Gastrocnemius medialis (tissue), 4 donors: ENCODE results near the gene METTL17. TPM values are rescaled to one million over a fixed set of nuclear protein-coding genes. Genes with fewer than 3 reads are reported as not detected.

ENCODE experiments used
- ATAC-seq, 2 donors: fragments of 150-250 bp; one replicate each; pipeline ENCODE4 v1.9.1; 2016
- DNase-seq, 2 donors: peaks; one replicate each; pipeline ENCODE4 v3.0.0-alpha.2; 2019
- H3K27ac ChIP-seq, 4 donors: fragments of 200-600 bp; sonication (generic); 1 replicate in 1 of 4; 2 replicates in 3 of 4; pipeline ENCODE4 v1.5.1; 2016 to 2018; ENCODE audit warnings: mild to moderate bottlenecking in 2 of 4, moderate library complexity in 1 of 4
- H3K27me3 ChIP-seq, 3 donors: fragments of 200-600 bp; sonication (generic) in 2 of 3; 1 replicate in 1 of 3; 2 replicates in 2 of 3; pipeline versions ENCODE4 v1.5.1 to v1.6.0; 2016 to 2019; ENCODE audit warnings: mild to moderate bottlenecking in 1 of 3, moderate library complexity in 1 of 3
- H3K36me3 ChIP-seq, 2 donors: fragments of 200-600 bp; sonication (generic) in 1 of 2; one replicate each; pipeline ENCODE4 v1.5.1; 2017 to 2018
- H3K4me1 ChIP-seq, 2 donors: fragments of 200-600 bp; sonication (generic) in 1 of 2; one replicate each; pipeline ENCODE4 v1.5.1; 2016 to 2017; ENCODE audit warnings: mild to moderate bottlenecking in 2 of 2
- H3K4me3 ChIP-seq, 4 donors: fragments of 200-600 bp; sonication (generic) in 3 of 4; 1 replicate in 1 of 4; 2 replicates in 3 of 4; pipeline ENCODE4 v1.5.1; 2016 to 2019; ENCODE audit warnings: mild to moderate bottlenecking in 2 of 4
- H3K9me3 ChIP-seq, 3 donors: fragments of 200-600 bp; sonication (generic) in 2 of 3; 1 replicate in 1 of 3; 2 replicates in 2 of 3; pipeline ENCODE4 v1.5.1; 2016 to 2019
- CTCF ChIP-seq, 5 experiments: fragments of 450-650 bp in 3 of 5; fragments of 200-600 bp in 2 of 5; sonication (generic) in 2 of 5; IDR thresholded peaks in 4 of 5; conservative IDR thresholded peaks in 1 of 5; 1 replicate in 4 of 5; 2 replicates in 1 of 5; pipeline ENCODE4 v1.5.1; 2016 to 2019; ENCODE audit warnings: antibody characterized with exemption in 5 of 5, mild to moderate bottlenecking in 3 of 5, moderate library complexity in 3 of 5
- POLR2A ChIP-seq, 2 donors: fragments of 450-650 bp; IDR thresholded peaks; one replicate each; pipeline ENCODE4 v1.6.1; 2017; ENCODE audit warnings: antibody characterized with exemption in 2 of 2, mild to moderate bottlenecking in 2 of 2, moderate library complexity in 2 of 2
- in situ Hi-C, 4 donors: fragments of 200-750 bp; cut with MboI; loops; one replicate each; pipeline versions ENCODE4 v1.15.0 to v1.8.0; 2017; ENCODE audit warnings: low sequenced_read_pairs in 4 of 4
- intact Hi-C: fragments of 100-400 bp; cut with DNase I; formaldehyde crosslinking; loops from one replicate; pipeline ENCODE4 v1.15.1; 2023; ENCODE audit warnings: low total_unique reads
- total RNA-seq, 4 donors: library from RNA; depleted of rRNA; stranded (reverse); fragments of >200 nt; gene quantifications; one replicate each; pipeline versions ENCODE4 v1.1.0 to v1.2.3, GENCODE V29; 2016

The METTL17 gene
- total RNA-seq, 4 donors from 2014 or later, result 33.9 to 69.5 (median 50.8) TPM

- no peak for TF ChIP-seq CTCF (IDR thresholded peaks at IDR 0.05 in 4 of 5, conservative IDR thresholded peaks at IDR 0.05 in 1 of 5)
- no peak for TF ChIP-seq POLR2A (IDR thresholded peaks at IDR 0.05)
- ATAC-seq, result no peak
- H3K36me3 ChIP-seq, result peaks cover 0 to 55% of the 10 kb centered on the region in 2 donors
- in situ Hi-C loops, result loop anchor here (10.0 kb wide), 2 partner anchors 78 to 88 kb away; partner anchors contain the start of genes TMEM253 (in 2 of the 4) and ZNF219 (in 2 of the 4)
- peaks cover 60 to 75% of the 10 kb centered on the region in 2 donors for H3K4me1 ChIP-seq
- H3K9me3 ChIP-seq, result no peaks in the 10 kb centered on the region
- H3K4me3 ChIP-seq, result no peak overlapping the region
- H3K27me3 ChIP-seq, result no peaks in the 10 kb centered on the region
- intact Hi-C loops, result no loop called here
- H3K27ac ChIP-seq, result peak overlapping the region; percentile 97 to 100 (median 100)
- DNase-seq, result no peak
These were observed 26.8 kb downstream of the METTL17 start for GRCh38 chr14:21016413-21017190.

- H3K4me3 ChIP-seq, result no peak overlapping the region
- DNase-seq (no peak), ATAC-seq (no peak)
- peak overlapping the region; percentile 97 to 100 (median 100) for H3K27ac ChIP-seq
- TF ChIP-seq POLR2A (IDR thresholded peaks at IDR 0.05) (no peak), CTCF (IDR thresholded peaks at IDR 0.05 in 4 of 5, conservative IDR thresholded peaks at IDR 0.05 in 1 of 5) (no peak)
- in situ Hi-C loops (loop anchor here (10.0 kb wide), 2 partner anchors 77 to 87 kb away; partner anchors contain the start of genes TMEM253 (in 2 of the 4) and ZNF219 (in 2 of the 4)), intact Hi-C loops (no loop called here)
- H3K9me3 ChIP-seq, result no peaks in the 10 kb centered on the region
- H3K4me1 ChIP-seq, result peaks cover 70 to 86% of the 10 kb centered on the region in 2 donors
- no peaks in the 10 kb centered on the region for H3K27me3 ChIP-seq
- peaks cover 0 to 66% of the 10 kb centered on the region in 2 donors for H3K36me3 ChIP-seq
These were observed 27.9 kb downstream of the METTL17 start for GRCh38 chr14:21017528-21018245.

GRCh38 chr14:21018286-21018685, 28.5 kb downstream of the METTL17 start:
- H3K36me3 ChIP-seq, result peaks cover 0 to 72% of the 10 kb centered on the region in 2 donors
- DNase-seq (peak in 1 of 2 donors; percentile 50), ATAC-seq (no peak)
- no peaks in the 10 kb centered on the region for H3K27me3 ChIP-seq
- H3K4me1 ChIP-seq, result peaks cover 76 to 92% of the 10 kb centered on the region in 2 donors
- peak overlapping the region; percentile 97 to 100 (median 100) for H3K27ac ChIP-seq
- in situ Hi-C loops, result loop anchor here (10.0 kb wide), 2 partner anchors 77 to 87 kb away; partner anchors contain the start of genes TMEM253 (in 2 of the 4) and ZNF219 (in 2 of the 4)
- intact Hi-C loops, result no loop called here
- no peaks in the 10 kb centered on the region for H3K9me3 ChIP-seq
- no peak overlapping the region for H3K4me3 ChIP-seq
- TF ChIP-seq CTCF (IDR thresholded peaks at IDR 0.05 in 4 of 5, conservative IDR thresholded peaks at IDR 0.05 in 1 of 5), result no peak
- TF ChIP-seq POLR2A (IDR thresholded peaks at IDR 0.05), result no peak

- DNase-seq, result no peak
- Histone ChIP-seq H3K9me3 (no peaks in the 10 kb centered on the region), H3K4me1 (peaks cover 81 to 96% of the 10 kb centered on the region in 2 donors), H3K27ac (peak overlapping the region; percentile 97 to 100 (median 100)), H3K36me3 (peaks cover 0 to 74% of the 10 kb centered on the region in 2 donors), H3K27me3 (no peaks in the 10 kb centered on the region), H3K4me3 (no peak overlapping the region)
- no peak for TF ChIP-seq POLR2A (IDR thresholded peaks at IDR 0.05)
- TF ChIP-seq CTCF (IDR thresholded peaks at IDR 0.05 in 4 of 5, conservative IDR thresholded peaks at IDR 0.05 in 1 of 5), result no peak
- intact Hi-C loops, result no loop called here
- in situ Hi-C loops, result loop anchor here (10.0 kb wide), 2 partner anchors 76 to 86 kb away; partner anchors contain the start of genes TMEM253 (in 2 of the 4) and ZNF219 (in 2 of the 4)
- no peak for ATAC-seq
These were observed 29.0 kb downstream of the METTL17 start for GRCh38 chr14:21018781-21019180.
